ENCODE measurements around the gene SEPTIN1. TPM values are rescaled to one million over a fixed set of nuclear protein-coding genes. Genes with fewer than 3 reads are reported as not detected.

The SEPTIN1 gene
- total RNA-seq, 2 experiments from 2014 or later = 133 to 181 TPM

- TF ChIP-seq EZH2phosphoT487 (IDR thresholded peaks at IDR 0.05; ENCODE audit: borderline replicate concordance, low read depth, low read length) = no peak
- TF ChIP-seq CTCF (conservative IDR thresholded peaks at IDR 0.05; ENCODE audit: low read length) = no peak
- peaks cover 35% of the 10 kb centered on the region; the same call in 1 of the 2 replicates for H3K79me2 ChIP-seq (ENCODE audit: insufficient read depth, low read depth, low read length)
- H2AFZ ChIP-seq (ENCODE audit: low read length) = no peak overlapping the region
- H4K20me1 ChIP-seq (ENCODE audit: insufficient read depth, low read length) = no peaks in the 10 kb centered on the region
- POLR2A ChIA-PET = interaction anchor here (2.8 kb wide), 2 partner anchors 10 to 14 kb away, joined by 10 to 22 read pairs; partner anchors contain the start of genes TBC1D10B and ZNF48
- peaks cover 52% of the 10 kb centered on the region for H3K4me1 ChIP-seq (ENCODE audit: insufficient read depth, low read length, poor library complexity, severe bottlenecking)
- DNase-seq (ENCODE audit: low spot score) = peak; percentile 67
- peaks cover 21% of the 10 kb centered on the region for H3K36me3 ChIP-seq (ENCODE audit: insufficient read depth, low read length)
- H3K4me3 ChIP-seq (ENCODE audit: low read depth, low read length, poor library complexity, severe bottlenecking) = peak overlapping the region; percentile 85
- H3K9me2 ChIP-seq (ENCODE audit: insufficient read depth, low read length) = no peaks in the 10 kb centered on the region
- BruUV-seq (replicated peaks) = no TSS peak
- CTCF ChIA-PET (ENCODE audit: unreplicated experiment) = no interaction called here
- H3K9me3 ChIP-seq (ENCODE audit: low read length) = no peaks in the 10 kb centered on the region
- intact Hi-C loops (cut with micrococcal nuclease; ENCODE audit: unreplicated experiment) = no loop called here
- peak overlapping the region; percentile 98 for H3K4me2 ChIP-seq (ENCODE audit: low read length)
- peak overlapping the region; percentile 97 for H3K27ac ChIP-seq (ENCODE audit: low read depth, low read length, poor library complexity, severe bottlenecking)
Observed at GRCh38 chr16:30381291-30382041, 895 bp downstream of the SEPTIN1 start.

GRCh38 chr16:30380803-30381208 is 1.6 kb downstream of the SEPTIN1 start:
- H3K9me3 ChIP-seq (ENCODE audit: low read length) = no peaks in the 10 kb centered on the region
- H3K4me1 ChIP-seq (ENCODE audit: insufficient read depth, low read length, poor library complexity, severe bottlenecking) = peaks cover 52% of the 10 kb centered on the region
- ChIA-PET CTCF (ENCODE audit: unreplicated experiment) (no interaction called here), POLR2A (interaction anchor here (0.7 to 2.8 kb wide), 3 partner anchors 9 to 14 kb away, joined by 3 to 22 read pairs (median 10); partner anchors contain the start of genes TBC1D10B and ZNF48)
- H3K36me3 ChIP-seq (ENCODE audit: insufficient read depth, low read length) = peaks cover 21% of the 10 kb centered on the region
- peak overlapping the region; percentile 97 for H3K27ac ChIP-seq (ENCODE audit: low read depth, low read length, poor library complexity, severe bottlenecking)
- BruUV-seq (replicated peaks) = no TSS peak
- TF ChIP-seq EZH2phosphoT487 (IDR thresholded peaks at IDR 0.05; ENCODE audit: borderline replicate concordance, low read depth, low read length) (no peak), CTCF (conservative IDR thresholded peaks at IDR 0.05; ENCODE audit: low read length) (no peak)
- no peak for DNase-seq (ENCODE audit: low spot score)
- peak overlapping the region; percentile 98 for H3K4me2 ChIP-seq (ENCODE audit: low read length)
- peak overlapping the region; percentile 85 for H3K4me3 ChIP-seq (ENCODE audit: low read depth, low read length, poor library complexity, severe bottlenecking)
- peaks cover 35% of the 10 kb centered on the region; the same call in 1 of the 2 replicates for H3K79me2 ChIP-seq (ENCODE audit: insufficient read depth, low read depth, low read length)
- H2AFZ ChIP-seq (ENCODE audit: low read length) = no peak overlapping the region
- no peaks in the 10 kb centered on the region for H4K20me1 ChIP-seq (ENCODE audit: insufficient read depth, low read length)
- intact Hi-C loops (cut with micrococcal nuclease; ENCODE audit: unreplicated experiment) = no loop called here
- no peaks in the 10 kb centered on the region for H3K9me2 ChIP-seq (ENCODE audit: insufficient read depth, low read length)

All from OCI-LY7 (cell line).